Measurements from ENCODE around the gene TMEM270.
"Not testable (repeated sequence)": the region's sequence is repeated elsewhere in the genome, so short reads cannot be mapped to it uniquely, and the experiment has no call there.

The TMEM270 gene, protein sequence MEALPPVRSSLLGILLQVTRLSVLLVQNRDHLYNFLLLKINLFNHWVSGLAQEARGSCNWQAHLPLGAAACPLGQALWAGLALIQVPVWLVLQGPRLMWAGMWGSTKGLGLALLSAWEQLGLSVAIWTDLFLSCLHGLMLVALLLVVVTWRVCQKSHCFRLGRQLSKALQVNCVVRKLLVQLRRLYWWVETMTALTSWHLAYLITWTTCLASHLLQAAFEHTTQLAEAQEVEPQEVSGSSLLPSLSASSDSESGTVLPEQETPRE

DNA sequence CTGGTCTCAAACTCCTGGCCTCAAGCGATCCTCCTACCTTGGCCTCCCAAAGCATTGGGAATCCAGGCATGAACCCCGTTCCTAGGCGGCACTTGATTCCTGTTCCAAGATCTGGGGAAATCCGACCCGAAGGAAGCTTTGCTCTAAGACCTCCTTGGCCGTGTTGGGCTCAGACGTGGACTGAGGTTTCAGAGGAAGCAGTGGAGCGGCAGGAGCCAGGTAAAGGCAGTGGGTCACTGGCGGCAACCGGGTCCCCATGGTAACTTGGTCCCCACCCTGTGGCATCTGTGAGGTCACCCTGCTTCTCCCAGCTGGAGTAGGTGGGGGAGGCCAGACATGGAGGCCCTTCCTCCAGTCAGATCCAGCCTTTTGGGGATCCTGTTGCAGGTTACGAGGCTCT lies at the start of gene TMEM270:
Gene TMEM270, plus strand, starts transcription at position 301 of the 400 bp plus-strand sequence. Its CDS starts 36 bp downstream, at position 337.
- no peak for DNase-seq

DNA sequence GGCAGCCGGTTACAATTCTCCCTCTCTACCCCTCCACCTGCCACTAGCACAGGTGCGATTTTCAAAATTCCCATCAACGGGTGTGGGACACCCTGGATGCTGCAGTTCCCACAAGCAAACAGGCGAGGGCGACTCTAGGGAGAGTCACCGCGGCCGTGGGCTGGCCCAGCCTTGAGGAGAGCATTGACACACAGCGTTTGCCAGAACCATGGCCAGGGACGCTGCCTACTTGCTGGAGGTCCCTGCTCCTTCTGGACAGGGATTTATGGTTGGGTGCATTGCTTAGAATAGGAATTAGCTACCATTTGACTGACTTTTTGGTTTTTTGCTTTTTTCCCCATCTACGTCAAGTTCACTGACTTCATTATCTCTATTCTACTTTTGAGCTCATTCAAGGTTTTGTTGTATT lies 49.2 kb upstream of the TMEM270 start:
- DNase-seq, result peak; percentile 58

DNA sequence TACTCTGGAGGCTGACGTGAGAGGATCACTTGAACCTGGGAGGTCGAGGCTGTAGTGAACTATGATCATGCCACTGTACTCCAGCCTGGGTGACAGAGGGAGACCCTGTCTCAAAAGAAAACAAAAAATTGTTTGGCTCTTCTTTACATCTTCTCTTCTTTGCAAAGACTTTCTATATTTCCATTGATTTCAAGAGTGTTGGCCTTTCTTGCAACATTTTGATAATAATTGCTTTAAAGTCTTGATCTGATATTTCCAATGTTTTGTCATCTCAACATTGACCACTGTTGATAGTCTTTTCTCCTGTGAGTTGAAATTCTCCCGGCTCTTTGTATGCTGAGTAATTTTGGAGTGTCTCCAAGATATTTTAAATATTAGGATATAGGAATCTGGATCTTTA lies 48.0 kb upstream of the TMEM270 start:
- no peak for DNase-seq

DNA sequence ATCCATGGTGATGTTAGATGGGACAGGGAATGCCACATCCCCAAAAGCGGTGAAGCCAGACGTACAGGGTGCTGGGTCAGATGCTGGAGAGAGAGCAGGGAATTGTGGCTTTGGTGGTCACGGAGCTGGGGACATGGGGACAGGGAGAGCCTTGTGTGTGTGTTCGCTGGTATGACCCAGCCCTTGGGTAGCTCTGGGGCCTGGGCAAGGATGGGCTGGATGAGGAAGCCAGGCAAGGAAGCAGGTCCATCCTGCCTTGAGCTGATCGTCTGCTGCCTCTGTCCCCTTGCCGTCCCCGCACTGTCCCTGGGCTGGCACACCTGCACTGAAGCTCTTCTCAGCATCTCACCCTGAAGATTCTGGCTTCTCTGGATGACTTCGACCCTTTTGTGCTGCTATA lies 45.5 kb upstream of the TMEM270 start:
- no peak for DNase-seq

DNA sequence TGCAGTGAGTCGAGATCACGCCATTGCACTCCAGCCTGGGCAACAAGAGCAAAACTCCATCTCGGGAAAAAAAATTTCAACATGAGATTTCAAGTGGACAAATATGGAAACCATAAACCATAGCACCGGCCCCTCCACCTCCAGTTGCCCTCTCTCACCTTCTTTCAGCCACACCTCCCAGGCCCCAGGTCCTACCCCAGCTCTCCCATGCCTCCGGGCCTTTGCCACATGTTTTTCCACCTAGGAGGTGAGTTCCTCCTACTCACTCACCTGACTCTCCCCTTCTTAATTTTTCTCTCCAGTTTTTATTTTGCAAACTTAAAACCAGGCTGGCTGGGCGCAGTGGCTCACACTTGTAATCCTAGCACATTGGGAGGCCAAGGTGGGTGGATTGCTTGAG lies 43.8 kb upstream of the TMEM270 start:
- no peak for DNase-seq

DNA sequence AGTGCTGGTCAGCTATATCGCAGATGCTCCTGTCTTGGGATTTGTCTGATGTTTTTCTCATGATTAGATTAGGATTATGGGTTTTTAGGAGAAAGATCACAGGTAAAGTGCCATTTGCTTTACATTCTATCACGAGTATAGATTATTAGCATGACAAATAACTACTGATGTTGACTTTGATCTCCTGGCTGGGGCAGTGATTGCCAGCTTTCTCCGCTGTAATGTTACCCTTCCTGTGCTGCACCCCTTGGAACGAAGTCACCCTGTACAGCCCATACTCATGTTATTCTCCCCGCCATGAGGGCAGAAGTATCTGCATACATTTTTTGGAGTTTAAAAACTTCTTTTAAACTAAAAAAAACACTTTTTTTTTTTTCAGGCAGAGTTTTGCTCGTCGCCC lies 40.9 kb upstream of the TMEM270 start:
- DNase-seq, result no peak

DNA sequence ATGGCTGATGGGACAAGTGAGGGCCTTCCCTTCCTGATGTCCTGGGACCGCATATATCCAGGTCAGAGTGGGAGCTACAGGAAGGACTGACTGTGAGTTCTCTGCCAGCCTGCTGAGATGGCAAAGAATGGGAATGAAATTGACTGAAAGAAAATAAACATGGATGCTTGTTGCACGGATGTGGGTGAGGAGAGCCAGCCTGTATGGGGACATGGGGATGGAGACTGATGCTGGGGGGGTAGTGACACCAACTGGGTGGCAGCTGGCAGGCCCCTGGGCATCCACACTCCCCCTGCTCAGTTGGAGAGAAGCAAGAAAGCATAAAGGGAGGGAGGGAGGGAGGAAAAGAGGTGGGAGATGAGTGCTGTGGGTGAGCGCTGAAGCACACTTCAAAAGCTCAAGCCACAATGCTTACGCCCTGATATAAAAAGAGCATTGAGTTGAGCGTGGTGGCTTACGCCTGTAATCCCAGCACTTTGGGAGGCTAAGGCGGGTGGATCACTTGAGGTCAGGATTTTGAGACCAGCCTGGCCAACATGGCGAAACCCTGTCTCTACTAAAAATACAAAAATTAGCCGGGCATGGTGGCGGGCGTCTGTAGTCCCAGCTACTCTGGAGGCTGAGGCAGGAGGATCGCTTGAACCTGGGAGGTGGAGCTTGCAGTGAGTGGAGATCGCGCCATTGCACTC lies 39.2 kb upstream of the TMEM270 start:
- not testable (repeated sequence) for DNase-seq

DNA sequence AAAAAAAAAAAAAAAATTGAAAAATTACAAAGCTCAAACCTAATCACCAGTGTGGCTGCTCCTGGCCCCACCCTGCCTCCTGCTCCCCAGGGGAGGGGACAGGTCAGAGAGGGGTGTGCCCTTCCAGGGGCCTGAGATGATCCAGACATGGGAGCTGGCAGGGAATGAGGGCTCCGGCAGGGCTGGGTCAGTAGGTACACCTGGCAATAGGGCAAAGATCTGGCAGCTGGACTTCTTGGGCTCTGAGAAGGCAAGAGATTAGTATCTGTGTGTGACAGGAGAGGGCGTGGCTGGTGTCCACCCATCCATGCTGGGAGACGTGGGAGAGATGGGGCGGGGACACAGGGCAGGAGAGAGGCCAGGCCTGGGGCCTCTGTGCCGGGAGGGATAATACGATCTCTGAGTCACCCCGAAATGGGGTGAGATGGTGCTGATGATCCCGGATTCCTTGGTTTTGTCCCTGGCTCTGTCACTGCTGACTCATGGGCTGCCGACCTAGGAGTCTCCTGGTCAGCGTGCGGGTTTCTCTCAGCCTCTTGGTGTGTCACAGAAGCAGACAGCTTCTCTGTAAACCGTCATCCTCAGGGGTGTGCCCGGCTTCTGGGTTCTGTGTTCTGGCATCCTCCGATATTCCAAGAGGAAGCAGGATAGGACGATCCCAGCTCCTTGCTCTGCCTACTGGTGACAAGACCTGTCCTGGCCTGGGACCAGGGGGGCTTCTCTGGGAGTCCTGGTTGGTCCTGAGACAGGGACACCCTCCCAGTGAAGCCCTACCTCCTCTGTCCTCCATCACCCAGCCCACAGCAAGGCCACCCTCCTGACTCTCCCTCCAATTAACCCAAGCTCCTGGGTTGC lies 38.4 kb upstream of the TMEM270 start:
- no peak for DNase-seq

DNA sequence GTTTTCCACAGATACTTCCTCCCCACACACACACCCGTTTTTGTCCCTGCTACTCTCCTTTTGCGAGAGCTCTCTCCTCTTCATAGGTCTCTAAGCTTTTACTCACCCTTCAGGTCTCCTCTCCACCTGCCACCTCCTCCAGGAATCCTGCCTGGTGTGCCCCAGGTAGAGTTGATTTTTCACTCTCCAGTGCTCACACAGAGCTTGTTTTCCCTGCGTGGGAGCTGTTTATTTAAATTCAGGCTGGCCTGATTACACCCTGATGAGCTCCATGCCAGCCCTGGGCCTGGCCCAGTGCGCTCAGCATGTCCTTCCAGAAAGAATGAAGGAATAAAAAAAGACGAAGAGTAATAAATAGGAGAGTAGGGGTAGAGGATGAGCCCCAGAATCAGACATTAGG lies 37.7 kb upstream of the TMEM270 start:
- DNase-seq, result no peak

DNA sequence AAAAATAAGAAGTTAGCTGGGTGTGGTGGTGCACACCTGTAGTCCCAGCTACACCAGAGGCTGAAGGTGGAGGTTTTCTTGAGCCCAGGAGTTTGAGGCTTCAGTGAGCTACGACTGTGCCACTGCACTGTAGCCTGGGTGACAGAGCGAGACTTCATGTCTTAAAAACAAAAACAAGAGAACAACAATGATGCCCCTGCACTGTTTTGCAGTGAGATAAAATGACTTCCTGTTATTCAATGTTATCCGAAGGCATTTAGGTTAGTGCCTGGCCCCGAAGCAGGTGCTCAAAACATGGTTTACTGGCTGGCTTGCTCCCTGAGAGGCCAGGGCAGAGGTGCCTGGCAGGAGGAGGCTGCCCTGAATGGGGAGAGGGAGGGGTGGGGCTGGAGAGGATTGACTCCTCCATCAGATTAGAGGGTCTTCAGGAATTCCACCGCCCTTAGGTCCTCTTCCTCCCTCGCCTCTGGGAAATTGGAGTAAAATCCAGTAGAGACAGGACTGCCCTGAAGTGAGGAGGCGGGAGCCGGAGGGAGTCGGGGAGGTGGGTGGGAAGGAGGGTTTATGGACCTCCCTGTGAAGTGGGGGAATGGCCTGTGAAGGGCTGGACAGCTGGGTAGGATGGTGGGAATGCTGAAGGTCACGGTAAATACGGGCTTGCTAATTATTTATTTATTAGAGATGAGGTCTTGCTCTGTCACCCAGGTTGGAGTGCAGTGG lies 36.9 kb upstream of the TMEM270 start:
- no peak for DNase-seq

DNA sequence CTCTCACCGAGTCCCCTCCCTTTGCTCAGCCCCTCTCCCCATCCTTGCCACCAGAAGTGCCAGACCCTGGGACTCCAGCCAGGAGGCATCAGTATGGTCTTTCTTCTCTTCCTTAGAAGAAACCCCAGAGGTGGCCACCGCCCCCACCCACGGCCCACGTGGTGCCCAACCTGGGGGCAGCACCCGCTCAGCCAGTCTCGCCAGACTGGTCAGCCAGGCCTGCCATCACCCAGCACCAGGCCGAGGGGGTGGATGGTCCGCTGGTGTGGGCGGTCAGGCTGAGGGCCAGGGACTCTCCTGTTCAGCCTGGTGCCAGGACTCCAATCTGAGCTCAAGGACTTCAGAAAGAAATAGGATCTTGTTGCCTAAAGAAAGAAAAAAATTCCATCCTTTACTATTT lies 36.0 kb upstream of the TMEM270 start:
- no peak for DNase-seq

DNA sequence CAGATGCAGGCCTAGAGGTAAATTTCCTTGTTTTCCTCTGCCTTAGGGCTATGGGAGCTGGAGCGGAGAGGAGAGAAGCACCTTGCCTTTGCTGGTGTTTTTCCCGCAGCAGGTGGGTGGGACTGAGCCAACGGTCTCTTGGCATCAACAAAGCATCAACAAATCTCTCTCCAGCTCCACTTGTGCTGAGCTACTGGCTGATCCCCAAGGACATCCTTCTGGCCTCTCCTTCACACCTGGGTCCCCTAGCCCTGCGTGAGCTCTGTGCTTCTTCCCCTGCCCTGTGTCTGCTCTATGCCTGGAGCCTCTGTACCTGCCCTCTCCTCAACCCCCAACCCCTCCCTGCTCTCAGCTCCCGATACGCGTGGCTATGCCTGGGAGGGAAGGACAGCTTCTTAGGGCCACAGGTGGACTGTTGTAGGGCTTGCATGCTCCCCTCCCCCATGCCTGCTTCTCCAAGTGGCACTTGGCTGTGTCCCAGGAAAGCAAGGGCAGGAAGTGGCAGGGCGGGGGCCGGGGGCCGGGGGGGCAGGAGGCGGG lies 33.3 kb upstream of the TMEM270 start:
- DNase-seq, result peak; percentile 97

DNA sequence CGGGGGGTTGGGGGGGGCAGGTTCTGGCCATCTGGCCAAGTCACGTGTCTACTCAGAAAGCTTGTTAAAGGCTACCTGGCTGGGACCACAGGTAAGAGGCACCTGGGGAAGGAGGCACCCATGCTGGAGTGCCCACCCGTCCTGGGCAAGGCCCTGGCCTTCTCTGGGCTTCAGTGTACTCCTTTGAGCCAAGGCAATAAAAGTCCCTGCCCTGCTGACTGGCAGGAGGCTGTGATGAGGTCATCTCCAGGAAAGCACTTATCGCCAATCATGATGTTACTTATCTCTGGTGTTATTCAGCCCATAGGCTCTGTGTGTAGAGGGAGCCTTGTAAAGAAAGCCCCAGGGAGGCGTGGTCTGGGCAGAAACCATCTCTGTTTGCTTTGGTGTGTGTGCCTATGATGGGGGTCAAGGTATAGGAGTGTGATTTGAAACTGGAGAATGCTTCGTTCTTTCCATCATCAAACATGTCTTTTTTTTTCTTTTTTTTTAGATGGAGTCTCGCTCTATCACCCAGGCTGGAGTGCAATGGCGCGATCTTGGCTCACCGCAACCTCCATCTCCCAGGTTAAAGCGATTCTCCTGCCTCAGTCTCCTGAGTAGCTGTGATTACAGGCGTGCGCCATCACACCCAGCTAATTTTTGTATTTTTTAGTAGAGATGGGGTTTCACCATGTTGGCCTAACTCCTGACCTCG lies 32.7 kb upstream of the TMEM270 start:
- DNase-seq, result no peak

DNA sequence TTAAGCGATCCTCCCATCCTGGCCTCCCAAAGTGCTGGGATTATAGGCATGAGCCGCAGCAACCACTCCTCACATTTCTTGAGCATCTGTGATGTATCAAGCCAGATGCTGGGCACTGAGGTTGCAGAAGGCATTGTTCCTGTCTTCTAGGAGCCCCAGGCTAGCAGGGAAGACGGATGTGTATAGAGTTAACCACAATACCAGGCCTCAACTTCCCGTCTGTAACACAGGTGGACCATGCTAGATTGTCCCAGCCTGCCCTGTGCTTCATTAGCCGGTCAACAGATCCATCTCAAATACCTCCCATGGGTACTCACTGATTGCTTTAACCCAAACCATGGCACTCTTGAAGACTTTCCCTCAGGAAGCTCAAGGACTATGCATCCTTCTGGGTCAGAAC lies 32.0 kb upstream of the TMEM270 start:
- DNase-seq, result no peak

DNA sequence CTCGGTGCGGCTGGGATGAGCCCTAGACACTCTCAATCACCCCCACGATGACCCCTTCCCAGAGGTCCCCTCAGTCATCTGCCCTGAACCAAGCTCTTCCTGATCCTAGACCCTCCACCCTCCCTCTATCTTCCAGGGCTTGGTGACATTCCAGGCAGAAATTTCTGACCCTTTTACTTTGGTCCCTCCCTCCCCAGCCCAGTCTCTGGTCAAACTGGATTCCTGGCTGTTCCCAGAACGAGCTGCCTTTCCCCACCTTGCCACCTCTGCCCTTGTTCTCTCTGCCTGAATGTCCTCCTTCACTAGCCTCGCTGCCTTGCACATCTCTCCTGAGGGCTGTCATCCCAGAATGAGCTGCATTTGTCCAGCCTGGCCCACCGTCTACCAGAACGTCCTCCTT lies 31.5 kb upstream of the TMEM270 start:
- no peak for DNase-seq

DNA sequence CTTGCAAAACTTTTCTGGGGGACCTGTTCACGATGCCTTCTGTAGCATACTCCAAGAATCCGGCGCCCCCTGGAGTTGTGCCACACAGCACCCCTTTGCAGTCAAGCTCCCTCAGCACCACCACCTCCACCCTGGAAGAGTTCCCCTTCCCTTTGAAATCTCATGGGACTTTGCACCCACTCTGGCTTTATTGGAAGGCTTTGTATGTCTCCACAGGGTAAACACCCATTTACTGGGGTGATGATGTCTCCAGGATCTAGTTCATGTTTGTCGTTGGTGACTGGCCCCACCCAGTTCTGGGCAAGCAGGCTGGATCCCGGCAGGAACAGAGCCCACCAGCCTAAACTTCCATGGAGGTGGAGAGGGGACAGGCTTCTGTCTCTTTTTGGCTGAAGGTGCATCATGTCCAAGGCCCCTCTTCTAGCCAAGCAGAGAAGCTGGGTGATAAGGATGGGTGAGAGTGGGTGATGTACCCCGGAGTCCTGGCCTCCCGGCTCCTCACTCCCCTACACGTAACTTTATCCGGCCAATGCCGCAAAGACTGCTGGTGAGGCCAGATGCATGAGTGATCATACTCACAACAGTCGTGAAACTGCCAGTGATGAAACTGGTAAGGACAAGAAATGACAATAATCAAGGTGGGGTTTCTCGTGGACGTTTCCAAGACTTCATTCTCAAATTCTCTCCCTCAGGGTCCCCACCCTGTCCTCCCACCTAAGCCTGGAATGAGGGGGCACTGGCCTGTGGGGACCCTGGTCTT lies 30.9 kb upstream of the TMEM270 start:
- DNase-seq, result no peak

DNA sequence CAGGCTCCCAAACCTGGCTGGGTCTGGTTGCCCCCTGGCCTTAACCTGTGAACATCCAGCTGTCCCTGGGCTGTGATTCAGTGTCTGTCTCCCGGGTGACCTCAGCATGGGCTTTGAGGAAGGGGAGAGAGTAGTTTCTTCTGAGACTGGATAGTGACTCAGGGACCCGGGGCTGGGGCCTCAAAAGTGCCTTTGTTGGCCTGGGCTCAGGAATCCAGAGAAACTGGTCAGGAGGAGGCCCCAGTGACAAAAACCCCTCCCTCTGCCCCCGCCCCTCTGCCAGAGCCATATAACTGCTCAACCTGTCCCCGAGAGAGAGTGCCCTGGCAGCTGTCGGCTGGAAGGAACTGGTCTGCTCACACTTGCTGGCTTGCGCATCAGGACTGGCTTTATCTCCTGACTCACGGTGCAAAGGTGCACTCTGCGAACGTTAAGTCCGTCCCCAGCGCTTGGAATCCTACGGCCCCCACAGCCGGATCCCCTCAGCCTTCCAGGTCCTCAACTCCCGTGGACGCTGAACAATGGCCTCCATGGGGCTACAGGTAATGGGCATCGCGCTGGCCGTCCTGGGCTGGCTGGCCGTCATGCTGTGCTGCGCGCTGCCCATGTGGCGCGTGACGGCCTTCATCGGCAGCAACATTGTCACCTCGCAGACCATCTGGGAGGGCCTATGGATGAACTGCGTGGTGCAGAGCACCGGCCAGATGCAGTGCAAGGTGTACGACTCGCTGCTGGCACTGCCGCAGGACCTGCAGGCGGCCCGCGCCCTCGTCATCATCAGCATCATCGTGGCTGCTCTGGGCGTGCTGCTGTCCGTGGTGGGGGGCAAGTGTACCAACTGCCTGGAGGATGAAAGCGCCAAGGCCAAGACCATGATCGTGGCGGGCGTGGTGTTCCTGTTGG lies 30.0 kb upstream of the TMEM270 start, which contains the start of gene CLDN4:
Gene CLDN4, plus strand, starts transcription at position 316 of the 903 bp plus-strand sequence. Its CDS starts 206 bp downstream, at position 522.
- peak; percentile 79 for DNase-seq

DNA sequence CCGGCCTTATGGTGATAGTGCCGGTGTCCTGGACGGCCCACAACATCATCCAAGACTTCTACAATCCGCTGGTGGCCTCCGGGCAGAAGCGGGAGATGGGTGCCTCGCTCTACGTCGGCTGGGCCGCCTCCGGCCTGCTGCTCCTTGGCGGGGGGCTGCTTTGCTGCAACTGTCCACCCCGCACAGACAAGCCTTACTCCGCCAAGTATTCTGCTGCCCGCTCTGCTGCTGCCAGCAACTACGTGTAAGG lies 29.4 kb upstream of the TMEM270 start:
- no peak for DNase-seq

DNA sequence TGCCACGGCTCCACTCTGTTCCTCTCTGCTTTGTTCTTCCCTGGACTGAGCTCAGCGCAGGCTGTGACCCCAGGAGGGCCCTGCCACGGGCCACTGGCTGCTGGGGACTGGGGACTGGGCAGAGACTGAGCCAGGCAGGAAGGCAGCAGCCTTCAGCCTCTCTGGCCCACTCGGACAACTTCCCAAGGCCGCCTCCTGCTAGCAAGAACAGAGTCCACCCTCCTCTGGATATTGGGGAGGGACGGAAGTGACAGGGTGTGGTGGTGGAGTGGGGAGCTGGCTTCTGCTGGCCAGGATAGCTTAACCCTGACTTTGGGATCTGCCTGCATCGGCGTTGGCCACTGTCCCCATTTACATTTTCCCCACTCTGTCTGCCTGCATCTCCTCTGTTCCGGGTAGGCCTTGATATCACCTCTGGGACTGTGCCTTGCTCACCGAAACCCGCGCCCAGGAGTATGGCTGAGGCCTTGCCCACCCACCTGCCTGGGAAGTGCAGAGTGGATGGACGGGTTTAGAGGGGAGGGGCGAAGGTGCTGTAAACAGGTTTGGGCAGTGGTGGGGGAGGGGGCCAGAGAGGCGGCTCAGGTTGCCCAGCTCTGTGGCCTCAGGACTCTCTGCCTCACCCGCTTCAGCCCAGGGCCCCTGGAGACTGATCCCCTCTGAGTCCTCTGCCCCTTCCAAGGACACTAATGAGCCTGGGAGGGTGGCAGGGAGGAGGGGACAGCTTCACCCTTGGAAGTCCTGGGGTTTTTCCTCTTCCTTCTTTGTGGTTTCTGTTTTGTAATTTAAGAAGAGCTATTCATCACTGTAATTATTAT lies 28.9 kb upstream of the TMEM270 start:
- peak; percentile 92 for DNase-seq

DNA sequence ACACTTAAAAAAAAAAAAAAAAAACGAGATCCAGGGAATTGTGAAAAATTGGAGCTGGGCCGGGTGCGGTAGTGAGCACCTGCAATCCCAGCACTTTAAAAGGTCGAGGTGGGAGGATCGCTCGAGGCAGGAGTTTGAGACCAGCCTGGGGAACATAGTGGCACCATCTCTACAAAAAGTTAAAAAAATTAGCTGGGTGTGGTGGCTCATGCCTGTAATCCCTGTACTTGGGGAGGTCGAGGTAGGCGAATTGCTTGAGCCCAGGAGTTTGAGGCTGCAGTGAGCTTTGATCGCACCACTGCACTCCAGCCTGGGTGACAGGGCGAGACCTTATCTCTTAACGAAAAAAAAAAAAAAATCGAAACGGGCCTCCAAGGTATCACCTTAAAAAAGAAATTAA lies 28.2 kb upstream of the TMEM270 start:
- no peak for DNase-seq
